ENCODE measurements around the gene TMEM212. TPM values are rescaled to one million over a fixed set of nuclear protein-coding genes. Genes with fewer than 3 reads are reported as not detected.

The TMEM212 gene
- total and polyA plus RNA-seq, 9 of the 15 experiments (the other 6 are each of a cell fraction or from before 2014, with no cell fraction given) = not detected

DNA sequence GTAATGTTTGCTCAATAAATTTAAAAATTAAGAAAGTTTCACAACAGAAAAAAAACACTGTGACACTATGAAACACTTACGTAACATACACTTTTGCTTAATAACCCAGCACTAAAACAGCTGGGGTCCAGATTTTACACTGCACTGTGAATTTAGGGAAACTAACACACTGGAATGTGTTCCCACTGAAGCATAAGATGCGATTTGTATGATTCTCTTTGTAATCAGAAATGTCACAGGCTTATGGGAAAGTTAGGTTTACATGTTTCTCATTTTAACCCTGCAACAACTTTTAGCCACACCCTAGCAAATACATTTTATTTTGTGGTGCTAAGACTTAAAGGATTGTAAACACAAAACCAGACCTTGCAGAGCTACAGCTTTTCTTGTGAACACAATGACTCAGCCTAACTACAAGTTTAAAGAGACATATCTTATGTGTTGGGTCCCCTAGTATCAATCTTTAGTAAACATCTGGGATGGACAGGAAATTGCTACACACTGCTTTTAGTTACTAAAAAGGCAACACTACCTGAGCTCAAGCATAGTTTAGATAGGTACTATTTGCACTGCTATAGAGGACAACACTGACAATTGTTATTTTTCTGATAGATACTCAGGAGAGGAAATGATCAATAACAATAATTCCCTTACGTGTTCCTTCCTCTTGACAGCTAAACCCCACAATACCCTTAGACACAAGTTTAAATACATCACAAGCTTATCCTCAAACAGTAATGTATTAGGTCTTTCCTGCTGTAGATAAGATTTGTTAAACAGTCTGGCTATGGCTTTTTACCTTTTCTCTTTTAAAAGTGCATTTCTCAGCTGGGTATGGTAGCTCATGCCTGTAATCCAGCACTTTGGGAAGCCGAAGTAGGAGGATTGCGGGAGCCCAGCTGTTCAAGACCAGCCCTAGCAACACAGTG is 36.7 kb upstream of the TMEM212 start (continued):
- TF ChIP-seq U2AF2 (optimal IDR thresholded peaks at IDR 0.05; ENCODE audit: low read depth, low read length) = no peak
- TF ChIP-seq HOXB6 (CRISPR knock-in tag; IDR thresholded peaks at IDR 0.05; ENCODE audit: borderline replicate concordance) = no peak
- TF ChIP-seq ZNF324 (CRISPR knock-in tag; IDR thresholded peaks at IDR 0.05) = no peak
- TF ChIP-seq FOXK2 (conservative IDR thresholded peaks at IDR 0.05 in 1 of 2, IDR thresholded peaks at IDR 0.05 in 1 of 2; ENCODE audit: low read depth in 2 of 2) = peak; percentile 86 to 92
- no peak for TF ChIP-seq SRF (CRISPR knock-in tag; IDR thresholded peaks at IDR 0.05)
- no peak for TF ChIP-seq SUPT5H (IDR thresholded peaks at IDR 0.05)
- TF ChIP-seq, protein P1, sequence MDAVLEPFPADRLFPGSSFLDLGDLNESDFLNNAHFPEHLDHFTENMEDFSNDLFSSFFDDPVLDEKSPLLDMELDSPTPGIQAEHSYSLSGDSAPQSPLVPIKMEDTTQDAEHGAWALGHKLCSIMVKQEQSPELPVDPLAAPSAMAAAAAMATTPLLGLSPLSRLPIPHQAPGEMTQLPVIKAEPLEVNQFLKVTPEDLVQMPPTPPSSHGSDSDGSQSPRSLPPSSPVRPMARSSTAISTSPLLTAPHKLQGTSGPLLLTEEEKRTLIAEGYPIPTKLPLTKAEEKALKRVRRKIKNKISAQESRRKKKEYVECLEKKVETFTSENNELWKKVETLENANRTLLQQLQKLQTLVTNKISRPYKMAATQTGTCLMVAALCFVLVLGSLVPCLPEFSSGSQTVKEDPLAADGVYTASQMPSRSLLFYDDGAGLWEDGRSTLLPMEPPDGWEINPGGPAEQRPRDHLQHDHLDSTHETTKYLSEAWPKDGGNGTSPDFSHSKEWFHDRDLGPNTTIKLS (IDR thresholded peaks at IDR 0.05; ENCODE audit: borderline replicate concordance, low read depth) = no peak
- no peak for TF ChIP-seq ZNF407 (IDR thresholded peaks at IDR 0.05; ENCODE audit: low read depth)
- TF ChIP-seq TEAD2 (tag; IDR thresholded peaks at IDR 0.05) = no peak
- TF ChIP-seq, protein P2, sequence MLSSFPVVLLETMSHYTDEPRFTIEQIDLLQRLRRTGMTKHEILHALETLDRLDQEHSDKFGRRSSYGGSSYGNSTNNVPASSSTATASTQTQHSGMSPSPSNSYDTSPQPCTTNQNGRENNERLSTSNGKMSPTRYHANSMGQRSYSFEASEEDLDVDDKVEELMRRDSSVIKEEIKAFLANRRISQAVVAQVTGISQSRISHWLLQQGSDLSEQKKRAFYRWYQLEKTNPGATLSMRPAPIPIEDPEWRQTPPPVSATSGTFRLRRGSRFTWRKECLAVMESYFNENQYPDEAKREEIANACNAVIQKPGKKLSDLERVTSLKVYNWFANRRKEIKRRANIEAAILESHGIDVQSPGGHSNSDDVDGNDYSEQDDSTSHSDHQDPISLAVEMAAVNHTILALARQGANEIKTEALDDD (IDR thresholded peaks at IDR 0.05) = peak; percentile 91
- TF ChIP-seq SAP30 (IDR thresholded peaks at IDR 0.05; ENCODE audit: borderline replicate concordance, insufficient read depth, low read depth, low read length, poor library complexity, severe bottlenecking) = no peak
- TF ChIP-seq RBBP5 (IDR thresholded peaks at IDR 0.05; ENCODE audit: borderline replicate concordance, insufficient read depth, low read length, poor library complexity, severe bottlenecking) = no peak
- TF ChIP-seq BRD4 (IDR thresholded peaks at IDR 0.05) = no peak
